SIG-M5 treated with dmso at 0.1 percent for 504 hours (cell line): ENCODE data around the gene ANKS1B.
A peak's percentile ranks its signal among the peaks of the same experiment; 100 is the strongest.
"Not testable (repeated sequence)": the region's sequence is repeated elsewhere in the genome, so short reads cannot be mapped to it uniquely, and the experiment has no call there.

Experiments
- DNase-seq: peaks from one replicate; lab custom pipeline; 2025; ENCODE audit not compliant: unreplicated experiment; lab: John Stamatoyannopoulos, UW

Gene ANKS1B

DNA sequence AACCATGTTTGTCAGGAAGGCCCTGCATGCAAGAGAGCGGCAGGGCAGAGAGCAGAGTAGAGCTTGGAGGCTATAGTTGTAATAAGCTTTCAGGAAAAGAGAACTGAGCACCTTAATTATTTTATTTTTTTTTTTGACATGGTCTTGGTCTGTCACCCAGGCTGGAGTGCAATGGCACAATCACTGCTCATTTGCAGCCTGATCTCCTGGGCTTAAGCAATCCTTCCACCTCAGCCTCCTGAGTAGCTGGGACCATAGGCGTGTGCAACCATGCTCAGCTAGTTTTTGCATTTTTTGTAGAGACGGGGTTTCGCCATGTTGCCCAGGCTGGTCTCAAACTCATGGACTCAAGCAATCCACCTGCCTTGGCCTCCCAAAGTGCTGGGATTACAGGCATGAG lies 950.5 kb downstream of the ANKS1B start:
- not testable (repeated sequence) for DNase-seq

DNA sequence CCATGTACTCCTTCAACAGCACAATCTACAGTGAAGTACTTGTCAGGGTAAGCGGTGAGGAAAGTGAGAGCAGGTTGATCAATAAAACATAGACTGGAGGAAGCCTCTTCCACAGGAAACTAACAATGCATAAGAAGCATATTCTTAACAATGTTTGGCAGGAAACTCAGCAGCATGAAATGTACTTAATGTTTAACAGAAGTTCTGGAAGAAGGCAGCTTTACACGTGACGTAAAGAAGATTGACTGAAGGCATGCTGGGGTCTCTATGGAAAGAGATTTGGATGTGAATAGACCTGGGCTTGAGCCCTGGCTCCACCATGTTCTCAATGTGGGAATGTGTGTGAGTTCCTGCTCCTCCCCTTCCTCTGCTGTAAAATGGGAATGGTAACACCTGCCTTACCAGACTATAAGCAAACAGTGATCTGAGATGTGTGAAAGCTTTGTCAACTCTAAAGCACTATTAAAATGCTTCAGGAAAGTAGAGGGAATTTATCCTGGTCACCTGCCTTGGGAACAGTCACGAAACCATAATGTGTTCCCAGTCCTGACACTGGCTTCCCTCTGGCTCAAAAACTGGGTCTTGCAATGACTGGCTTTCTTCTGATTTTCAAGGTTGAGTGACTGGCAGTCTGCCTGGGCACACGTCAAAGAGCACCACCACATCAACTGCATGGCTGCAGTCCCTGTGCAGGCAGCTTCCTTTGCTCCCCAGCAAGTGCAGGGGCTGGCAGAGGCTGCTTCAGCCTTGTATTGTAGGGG lies 955.0 kb downstream of the ANKS1B start:
- no peak for DNase-seq

- no peak for DNase-seq
Observed at GRCh38 chr12:99027461-99027860, 957.3 kb downstream of the ANKS1B start.

GRCh38 chr12:99027055-99027393 lies 957.7 kb downstream of the ANKS1B start:
- no peak for DNase-seq

GRCh38 chr12:99026332-99027054 lies 958.2 kb downstream of the ANKS1B start:
- peak; percentile 42 for DNase-seq

DNA sequence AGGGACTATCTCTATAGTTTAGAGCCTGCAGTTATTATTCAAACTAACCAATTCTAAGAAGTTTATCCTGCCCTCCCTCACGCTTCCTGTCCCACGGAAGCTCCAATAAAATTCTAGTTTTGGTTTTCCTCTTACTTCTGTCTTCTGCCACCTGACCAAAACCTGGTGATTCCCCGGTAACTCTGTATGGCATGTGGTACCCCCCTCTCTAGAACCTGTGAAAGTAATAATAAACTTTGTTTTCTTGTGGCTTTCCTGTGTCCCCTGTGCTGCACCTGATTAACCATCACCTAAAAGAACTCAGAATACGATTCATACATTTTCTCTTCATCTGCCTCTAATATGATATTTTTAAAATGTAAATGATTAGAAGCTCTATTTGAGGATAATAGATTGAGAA lies 959.9 kb downstream of the ANKS1B start:
- no peak for DNase-seq

DNA sequence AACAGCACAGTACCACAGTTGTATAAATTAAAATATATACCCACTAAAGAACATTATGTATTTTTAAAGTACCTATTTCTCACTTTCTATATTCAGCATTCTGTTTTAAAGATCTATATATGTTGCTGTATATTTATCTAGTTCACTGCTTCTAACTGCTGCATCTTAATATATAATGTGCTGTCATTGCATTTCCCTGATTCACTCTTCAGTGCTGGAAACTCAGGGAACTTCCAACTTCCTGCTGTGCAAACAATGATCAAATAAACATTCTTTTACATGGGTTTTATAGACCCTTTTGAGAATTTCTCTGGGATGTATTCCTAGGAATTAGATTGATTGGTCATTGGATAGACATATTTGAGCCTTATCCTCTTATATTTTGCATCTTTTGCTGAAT lies 960.5 kb downstream of the ANKS1B start:
- no peak for DNase-seq

GRCh38 chr12:99020871-99021270 lies 963.9 kb downstream of the ANKS1B start:
- no peak for DNase-seq

DNA sequence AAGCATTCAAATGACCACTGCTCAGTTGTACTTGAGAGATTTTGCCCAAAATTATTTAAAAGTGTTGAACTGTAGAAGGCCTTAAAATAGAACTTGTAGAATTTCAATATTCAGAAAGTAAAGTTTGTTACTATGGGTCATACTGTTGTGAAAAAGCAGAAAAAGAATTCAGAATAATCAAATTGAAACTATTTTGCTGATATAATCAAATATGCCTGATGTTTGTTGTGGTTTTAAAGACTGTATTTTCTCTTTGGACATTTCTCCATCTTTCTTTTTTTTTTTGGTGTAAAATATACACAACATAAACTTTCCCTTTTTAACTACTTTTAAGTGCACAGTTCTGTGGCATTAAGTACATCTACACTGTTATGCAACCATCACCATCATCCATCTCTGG lies 964.9 kb downstream of the ANKS1B start:
- no peak for DNase-seq

- no peak for DNase-seq
Observed at GRCh38 chr12:99017971-99018370, 966.8 kb downstream of the ANKS1B start.

DNA sequence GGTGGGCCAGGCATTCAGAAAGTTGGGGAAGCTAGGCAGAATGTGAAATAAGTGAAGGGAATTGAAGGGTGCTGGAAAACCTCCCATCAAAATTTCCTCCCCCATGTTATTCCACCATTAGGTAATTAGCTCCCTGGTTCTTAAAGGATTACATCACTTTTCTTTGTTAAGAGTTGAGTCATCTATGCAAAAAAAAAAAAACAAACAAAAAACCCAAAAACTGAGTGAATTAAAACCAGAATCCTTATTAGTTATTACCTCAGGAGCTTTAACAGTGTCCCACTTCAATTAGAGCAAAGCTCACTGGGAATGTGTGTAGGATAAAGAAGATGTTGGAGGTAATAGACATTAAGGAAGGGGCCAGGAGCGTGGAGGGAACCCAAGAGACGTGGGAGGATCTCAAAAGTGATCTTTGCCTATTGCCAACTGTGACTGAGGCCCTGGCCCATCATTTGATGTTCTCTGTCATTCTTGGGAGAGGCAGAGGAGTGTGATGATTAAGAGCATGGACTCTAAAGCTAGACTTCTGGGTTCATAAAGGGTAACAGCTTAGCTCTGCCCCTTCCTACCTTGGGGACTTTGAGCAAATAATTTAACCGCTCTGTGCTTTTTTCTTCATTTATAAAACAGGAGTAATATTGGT lies 975.0 kb downstream of the ANKS1B start:
- DNase-seq = no peak

- DNase-seq = no peak
Observed at GRCh38 chr12:99005601-99006000, 979.1 kb downstream of the ANKS1B start.

DNA sequence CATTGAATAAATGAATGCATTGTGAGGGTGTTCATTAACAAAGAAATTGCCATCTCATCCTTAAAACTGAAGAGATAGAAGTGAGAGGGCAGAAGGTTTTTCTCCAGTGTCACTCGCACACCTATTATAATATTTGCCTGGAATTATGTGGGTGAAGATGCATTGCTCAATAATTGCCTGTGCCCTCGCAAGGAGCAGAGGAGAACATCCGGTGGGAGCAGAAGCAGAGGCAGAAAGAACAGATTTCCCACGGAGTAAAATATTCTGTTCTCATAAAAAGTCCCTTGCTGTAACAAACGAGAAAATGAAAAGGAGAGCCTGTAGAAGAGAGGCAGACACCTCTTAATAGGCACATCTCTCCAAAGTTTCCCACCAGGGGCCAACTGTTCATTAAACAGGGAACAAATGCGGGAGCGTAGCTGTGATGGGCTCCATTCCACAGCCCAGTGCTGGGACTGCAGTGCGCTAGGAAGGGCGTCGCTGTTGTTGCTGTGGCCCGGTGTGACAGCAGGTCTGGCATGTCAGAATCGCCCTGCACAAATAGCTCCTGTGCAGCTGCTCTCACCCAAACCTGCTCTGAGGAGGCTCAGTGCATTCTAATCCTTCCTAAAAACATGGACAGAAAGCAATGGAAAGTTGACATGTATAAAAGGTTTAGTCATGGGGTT lies 979.8 kb downstream of the ANKS1B start:
- no peak for DNase-seq

GRCh38 chr12:99002731-99003130 lies 982.0 kb downstream of the ANKS1B start:
- no peak for DNase-seq

GRCh38 chr12:99002156-99002555 lies 982.6 kb downstream of the ANKS1B start:
- DNase-seq = no peak

- DNase-seq = no peak
Observed at GRCh38 chr12:98999559-98999958, 985.2 kb downstream of the ANKS1B start.

DNA sequence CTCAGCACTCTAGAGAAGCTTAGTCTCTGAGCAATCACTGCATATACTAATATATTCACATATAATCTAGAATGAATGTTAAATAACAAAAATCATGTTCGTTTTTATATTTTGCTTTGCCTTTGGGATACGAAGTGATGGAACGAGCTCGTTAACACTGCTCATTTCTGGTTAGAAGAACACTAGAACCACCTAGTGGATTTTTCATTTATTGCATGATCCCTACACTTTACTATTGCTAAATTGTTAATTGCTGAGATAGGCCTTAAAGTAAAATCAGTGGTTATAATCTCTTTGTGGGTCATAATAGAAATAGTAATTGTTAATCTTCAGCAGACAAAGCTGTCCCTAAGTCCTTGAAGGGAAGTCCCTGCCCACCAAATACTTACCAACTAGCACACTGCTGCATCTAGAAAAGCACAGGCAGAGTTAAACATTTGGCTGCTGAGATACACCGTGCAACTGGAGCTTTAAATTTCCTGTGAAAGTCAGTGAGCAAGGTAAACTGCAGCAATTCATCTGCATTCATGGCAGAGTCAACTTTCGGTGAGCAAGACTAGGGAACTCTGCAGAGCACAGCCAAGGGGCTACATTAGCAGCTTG lies 985.9 kb downstream of the ANKS1B start:
- peak; percentile 62 for DNase-seq

DNA sequence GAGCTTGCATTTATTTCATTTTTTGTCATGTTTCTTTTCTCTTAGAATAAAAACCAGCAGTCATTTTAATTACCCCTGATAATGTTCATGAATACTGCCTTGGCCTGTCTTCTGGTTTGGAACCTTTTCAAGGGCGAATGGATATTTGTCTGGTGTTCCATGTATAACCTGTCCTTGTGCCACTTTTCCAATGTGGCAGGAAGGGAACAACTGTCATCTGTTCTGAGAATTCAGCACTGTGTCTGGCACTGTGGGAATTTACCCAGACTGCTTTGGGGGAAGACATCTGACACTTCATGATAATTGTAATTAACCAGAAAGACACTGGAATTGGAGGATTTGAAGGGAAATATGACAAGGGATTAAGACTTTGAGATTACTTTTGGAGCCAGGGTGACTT lies 986.8 kb downstream of the ANKS1B start:
- no peak for DNase-seq

- peak; percentile 16 for DNase-seq
Observed at GRCh38 chr12:98990648-98991047, 994.1 kb downstream of the ANKS1B start.

DNA sequence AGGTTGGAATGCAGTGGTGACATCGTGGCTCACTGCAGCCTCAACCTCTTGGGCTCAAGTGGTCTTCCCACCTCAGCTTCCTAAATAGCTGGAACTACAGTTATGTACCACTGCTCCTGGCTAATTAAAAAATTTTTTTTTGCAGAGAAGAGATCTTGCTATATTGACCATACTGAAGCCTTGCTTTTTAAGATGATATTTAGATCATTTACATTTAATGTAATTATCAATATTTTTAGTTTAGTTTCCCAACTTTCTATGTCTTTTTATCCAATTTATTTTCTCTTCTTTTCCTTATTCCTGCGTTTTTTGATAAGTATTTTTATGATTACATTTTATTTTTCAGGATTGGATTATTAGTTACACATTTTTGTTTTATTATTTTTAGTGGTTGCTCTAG lies 999.6 kb downstream of the ANKS1B start:
- no peak for DNase-seq

GRCh38 chr12:98983647-98984046 lies 1001.1 kb downstream of the ANKS1B start:
- DNase-seq = no peak
